ENCODE data around the gene BRD3OS.

BRD3OS gene

GRCh38 chr9:134035041-134036039 is 10.1 kb downstream of the BRD3OS start:
- no peak for DNase-seq

- DNase-seq, result no peak
Measured at GRCh38 chr9:134036130-134036529, 10.8 kb downstream of the BRD3OS start.

GRCh38 chr9:134037641-134038040 is 12.4 kb downstream of the BRD3OS start:
- no peak for DNase-seq

DNA sequence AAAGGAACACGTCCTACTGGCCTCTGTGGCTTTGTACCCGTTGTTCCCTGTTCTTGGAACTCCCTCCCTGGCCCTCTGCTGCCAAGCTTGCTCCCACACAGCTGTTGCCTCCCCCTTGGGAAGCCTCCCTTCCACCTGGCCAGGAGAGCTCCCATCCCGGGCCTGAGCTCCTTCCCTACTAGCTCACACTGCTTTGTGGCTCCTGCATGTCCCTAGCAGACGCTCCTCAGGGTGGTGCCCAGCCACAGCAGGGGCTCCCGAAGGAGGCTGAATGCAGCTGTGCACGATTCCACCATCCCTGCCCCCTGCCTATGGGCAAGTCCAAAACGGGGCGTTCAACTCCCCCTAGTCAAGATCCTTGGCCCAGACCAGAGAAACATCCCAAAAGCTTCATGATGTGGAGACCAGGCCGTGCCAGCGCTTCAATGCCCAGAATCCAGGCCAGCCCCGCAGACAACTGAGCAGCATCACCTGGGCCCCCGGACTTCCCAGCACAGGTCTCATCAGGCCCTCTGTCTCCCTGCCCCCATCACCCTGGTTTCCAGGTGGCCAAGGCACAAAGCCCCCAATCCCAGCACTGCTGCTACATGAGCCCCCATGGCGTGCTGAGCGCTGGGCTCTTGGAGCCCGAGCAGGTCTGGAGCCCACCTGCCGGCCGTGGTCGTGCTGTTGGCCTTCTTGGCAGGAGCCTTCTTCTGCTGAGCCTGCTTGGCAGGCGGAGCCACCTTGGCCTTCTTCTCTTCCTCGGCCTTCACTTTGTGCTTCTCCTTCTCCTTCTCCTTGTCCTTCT is 14.3 kb downstream of the BRD3OS start:
- DNase-seq, result no peak

- no peak for DNase-seq
Measured at GRCh38 chr9:134040176-134040565, 14.9 kb downstream of the BRD3OS start.

- no peak for DNase-seq
Measured at GRCh38 chr9:134040781-134041648, 15.7 kb downstream of the BRD3OS start.

- no peak for DNase-seq
Measured at GRCh38 chr9:134041649-134041962, 16.3 kb downstream of the BRD3OS start.

- no peak for DNase-seq
Measured at GRCh38 chr9:134043531-134043988, 18.3 kb downstream of the BRD3OS start.

DNA sequence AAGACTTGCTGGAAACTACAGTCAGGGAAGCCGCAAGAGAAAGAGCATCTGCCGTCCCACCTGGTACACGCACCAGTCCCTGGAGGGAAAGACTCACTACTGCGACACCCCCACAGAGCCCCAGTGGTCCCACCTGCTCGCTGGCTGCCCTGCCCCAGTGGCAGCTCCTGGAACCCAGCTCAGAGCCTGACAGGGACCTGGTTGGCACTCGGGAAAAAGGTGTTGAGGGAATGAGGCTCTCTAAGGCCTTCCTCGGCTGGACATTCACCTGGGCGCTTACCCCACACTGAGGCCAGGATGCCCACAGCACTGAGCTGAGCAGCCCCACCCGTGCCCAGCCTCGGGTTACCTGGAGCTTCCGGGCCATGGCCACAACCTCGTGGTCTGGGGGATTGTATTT is 19.7 kb downstream of the BRD3OS start:
- no peak for DNase-seq

DNA sequence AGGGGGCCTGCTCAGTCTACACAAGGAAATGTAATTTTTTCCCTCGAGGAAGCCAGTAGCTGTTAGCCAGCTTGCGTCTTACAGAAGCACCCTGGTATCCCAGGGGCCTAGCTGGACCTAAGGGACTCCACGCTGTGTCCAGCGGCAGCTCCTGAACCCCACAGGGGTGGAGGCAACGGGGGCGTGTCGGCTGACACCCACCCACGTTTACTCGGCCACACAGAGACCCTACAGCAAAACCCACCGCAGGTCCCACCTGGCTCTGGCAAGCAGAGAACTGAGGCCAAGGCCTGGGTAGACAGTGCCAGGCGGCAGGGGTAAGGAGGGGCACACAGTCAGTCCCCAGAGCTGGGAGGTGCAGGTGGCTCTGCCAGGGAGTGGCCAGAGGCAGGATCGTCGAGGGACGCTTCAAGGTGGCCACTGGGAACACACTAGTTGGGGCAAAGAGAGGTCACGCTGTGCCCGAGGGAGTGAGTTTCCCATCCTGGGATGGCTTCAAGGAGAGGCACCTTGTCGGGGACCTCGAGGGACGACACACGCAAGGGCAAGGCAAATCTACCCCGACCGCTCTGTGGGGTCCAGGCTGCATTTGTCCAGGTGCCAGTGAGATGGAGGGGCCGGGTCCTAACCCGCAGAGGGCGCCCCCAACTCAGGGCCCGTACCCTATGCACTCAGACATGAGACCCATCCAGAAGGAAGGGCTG is 20.7 kb downstream of the BRD3OS start:
- no peak for DNase-seq

DNA sequence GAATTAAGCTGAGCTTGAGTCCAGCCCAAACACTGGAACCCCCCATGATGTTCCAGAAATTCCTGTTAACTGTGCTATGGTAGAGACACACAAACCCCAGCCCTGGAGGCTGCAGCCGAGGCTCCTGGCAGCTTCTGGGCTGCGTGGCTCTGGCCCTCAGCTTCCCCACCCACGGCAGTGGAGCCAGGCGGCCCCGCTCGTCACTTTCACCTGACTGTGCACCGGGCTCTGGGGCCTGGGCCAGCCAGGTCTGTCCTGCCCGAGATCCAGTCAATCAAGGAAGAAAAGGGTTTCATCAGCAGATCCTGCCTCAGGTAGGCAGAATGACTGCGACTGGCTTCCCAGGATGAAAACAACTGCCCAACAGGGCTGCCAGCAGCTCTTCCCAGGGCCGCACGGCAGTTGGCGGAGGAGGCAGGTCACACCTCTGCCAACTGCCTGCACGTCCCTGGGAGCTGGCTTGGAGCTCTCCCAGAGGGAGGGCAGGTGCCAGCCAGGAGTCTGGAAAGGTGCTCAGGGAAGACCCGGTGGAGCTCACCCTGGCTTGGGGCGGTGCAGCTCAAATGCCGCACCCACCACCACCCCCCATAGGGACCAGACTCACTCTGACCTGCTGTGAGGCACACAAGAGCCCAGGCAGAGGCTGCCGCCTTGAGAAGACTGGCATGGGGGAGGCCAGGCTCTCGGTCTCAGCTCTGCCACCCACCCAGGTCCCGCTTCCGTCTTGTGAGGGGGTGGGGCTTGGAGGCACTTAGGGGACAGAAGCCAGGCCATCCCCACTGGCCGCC is 21.8 kb downstream of the BRD3OS start:
- no peak for DNase-seq

- DNase-seq, result no peak
Measured at GRCh38 chr9:134047868-134048581, 22.7 kb downstream of the BRD3OS start.

DNA sequence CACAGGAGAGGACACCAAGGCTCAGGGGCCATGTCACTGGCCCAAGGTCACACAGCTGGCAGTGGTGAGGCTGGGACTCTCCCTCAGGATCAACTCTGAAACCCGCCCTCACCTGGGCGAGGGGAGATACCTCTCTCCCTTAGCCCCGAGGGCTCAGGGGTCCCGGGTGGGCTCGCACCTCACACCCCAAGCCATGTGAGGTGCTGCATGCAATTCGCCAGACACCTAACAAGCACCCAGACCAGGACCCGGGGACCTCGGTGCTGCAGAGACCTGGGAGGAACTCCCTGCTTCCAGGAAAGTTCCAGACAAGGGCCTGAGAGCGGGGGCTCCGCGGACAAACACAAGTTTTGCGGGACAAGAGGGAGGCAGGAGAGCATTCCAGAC is 23.3 kb downstream of the BRD3OS start:
- no peak for DNase-seq

- no peak for DNase-seq
Measured at GRCh38 chr9:134049236-134049635, 24.0 kb downstream of the BRD3OS start.

DNA sequence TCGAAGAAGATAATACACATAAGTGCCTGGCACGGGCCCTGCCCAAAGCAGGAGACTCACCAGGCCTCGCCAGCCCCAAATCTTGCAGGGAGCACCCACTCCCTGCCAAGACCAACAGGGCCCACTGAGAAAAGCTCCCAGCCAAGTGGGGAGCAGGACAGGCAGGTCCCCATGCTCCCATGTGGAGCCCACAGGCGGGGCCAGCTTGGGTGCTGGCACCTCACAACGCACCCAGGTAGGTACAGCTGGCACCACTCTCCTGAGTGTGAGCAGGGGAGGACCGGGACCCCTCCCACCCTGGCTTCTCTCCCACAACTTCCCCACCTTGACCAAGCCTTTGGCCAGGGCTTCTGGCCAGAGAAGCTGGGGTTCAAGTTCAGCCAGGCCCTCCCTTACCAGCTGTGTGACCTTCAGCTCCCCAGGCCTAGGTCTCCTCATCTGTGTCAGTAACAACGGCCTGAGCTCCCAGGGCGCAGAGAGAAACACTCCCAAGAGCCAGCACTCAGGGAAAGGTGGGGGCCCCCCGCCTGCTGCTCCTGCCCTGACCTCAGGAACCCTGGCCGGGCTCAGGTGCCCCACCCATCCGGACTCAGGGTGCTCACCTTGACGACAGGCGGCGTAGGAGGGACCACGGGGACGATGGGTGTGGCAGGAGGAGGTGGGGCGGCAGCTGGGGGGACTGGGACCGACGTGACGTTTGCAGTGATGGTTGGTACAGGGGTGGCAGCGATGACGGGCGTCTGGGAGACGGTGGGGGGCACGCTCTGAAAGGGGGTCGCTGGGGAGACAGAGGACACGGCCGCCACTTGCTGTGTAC is 24.7 kb downstream of the BRD3OS start:
- DNase-seq, result no peak

DNA sequence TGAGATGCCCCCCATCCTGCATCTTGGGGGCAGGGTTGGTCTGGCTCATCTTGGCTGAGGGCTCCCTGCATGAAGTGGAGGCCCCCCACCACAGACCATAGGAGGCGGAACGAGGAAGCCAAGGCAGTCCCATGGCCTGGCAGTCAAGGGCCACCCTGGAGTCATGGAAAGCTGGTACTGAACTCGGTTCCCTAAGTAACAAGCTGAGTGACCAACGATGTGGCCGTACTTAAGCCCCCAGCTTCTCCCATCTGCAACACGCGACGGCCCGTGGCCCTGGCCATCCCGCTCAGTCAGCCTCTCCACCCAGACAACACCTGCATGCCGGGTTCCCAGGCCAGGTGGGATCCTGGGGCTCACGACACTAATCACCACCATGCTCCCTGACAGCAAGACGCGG is 25.4 kb downstream of the BRD3OS start:
- DNase-seq, result no peak

- DNase-seq, result no peak
Measured at GRCh38 chr9:134051319-134051718, 26.0 kb downstream of the BRD3OS start.

DNA sequence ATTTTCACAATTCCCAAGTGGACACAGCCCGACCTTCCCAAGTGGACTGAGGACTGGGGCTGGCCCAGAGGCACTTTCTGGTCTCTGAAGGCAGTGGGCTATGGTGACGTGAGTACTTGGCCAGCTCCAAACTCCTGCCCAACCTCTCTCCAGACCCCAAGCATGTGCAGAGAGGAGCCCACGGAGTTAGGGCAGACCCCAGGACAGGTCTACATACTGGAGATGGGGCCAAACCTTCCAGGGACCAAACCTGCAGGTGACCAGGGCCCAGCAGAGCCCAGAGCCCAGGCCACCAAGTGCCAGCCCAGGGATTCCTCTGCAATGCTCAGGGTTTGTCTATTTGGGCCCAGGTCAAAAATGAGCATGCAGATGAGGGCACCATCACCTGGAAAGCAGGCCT is 27.2 kb downstream of the BRD3OS start:
- DNase-seq, result no peak

DNA sequence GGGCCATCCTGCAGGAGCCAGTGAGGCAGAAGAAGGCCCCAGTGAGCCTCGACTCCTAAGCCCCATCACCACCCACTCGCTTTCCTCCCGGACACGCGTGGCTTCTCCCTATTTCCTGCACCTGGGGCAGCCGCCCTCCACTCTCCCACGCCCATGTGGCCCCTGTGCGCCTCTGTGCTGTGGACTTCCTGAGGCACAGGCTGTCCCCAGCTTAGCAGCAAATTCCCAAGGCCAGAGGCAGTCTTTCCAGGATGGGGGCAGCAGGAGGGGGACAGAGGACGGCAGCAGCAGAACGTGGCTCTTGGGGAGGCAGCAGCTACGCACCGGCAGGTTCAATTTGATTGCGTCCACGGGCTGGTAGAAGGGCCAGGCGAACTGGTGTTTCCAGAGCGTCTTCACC is 27.7 kb downstream of the BRD3OS start:
- DNase-seq, result no peak

DNA sequence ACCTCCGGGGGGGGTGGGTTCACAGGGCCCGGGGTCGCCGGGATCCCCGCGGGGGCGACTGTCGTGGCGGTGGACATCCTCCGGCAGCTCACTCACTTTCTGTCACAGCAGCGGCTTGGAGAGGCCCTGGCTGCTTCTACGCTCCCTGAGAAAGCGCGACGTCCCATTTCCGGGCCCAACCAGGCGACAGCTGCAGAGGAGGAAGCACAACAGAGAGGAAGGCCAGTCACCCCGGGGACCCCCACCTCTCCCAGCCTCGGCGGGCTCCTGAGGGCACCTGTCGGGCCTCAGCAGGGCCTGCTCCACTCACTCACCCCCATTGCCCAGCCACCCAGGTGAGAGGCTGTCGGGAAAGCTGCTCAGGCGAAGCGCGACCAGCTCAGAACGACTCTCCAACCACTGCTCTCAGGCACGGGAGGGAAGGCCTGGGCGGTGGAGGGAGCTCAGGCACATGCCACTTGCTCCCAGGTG is 28.2 kb downstream of the BRD3OS start:
- no peak for DNase-seq
